GM23338 (cell line): Measurements from ENCODE around the gene LAT. TPM values are rescaled to one million over a fixed set of nuclear protein-coding genes. Genes with fewer than 3 reads are reported as not detected.

Source experiments
- ATAC-seq: fragments of 200-7000 bp; cut with Tn5 transposase; 3 replicates; pipeline ENCODE4 v1.9.1; 2020
- DNase-seq: peaks from one replicate; pipeline ENCODE4 v3.0.0-alpha.2; 2015; ENCODE audit warnings: low spot score
- H2AFZ ChIP-seq: fragments of 200-600 bp; sonication (generic); 2 replicates; pipeline ENCODE4 v1.8.0; 2016; ENCODE audit warnings: antibody characterized with exemption, mild to moderate bottlenecking, moderate library complexity
- H3F3A ChIP-seq: fragments of 200-600 bp; sonication (generic); replicated peaks from 2 replicates; pipeline ENCODE4 v1.8.0; 2017; ENCODE audit warnings: antibody characterized with exemption, mixed run types, low read depth
- H3K27ac ChIP-seq: fragments of 200-600 bp; sonication (generic); 2 replicates; pipeline ENCODE4 v1.6.1; 2016; ENCODE audit warnings: low read depth
- H3K27me3 ChIP-seq: fragments of 200-600 bp; sonication (generic); 2 replicates; pipeline ENCODE4 v1.8.0; 2016; ENCODE audit warnings: mild to moderate bottlenecking, mixed run types, moderate library complexity; ENCODE audit not compliant: insufficient read depth
- H3K36me3 ChIP-seq: fragments of 200-600 bp; sonication (generic); 2 replicates; pipeline ENCODE4 v1.8.0; 2016; ENCODE audit warnings: mild to moderate bottlenecking; ENCODE audit not compliant: insufficient read depth
- H3K4me1 ChIP-seq: fragments of 200-600 bp; sonication (generic); 2 replicates; pipeline ENCODE4 v1.8.0; 2016; ENCODE audit warnings: mild to moderate bottlenecking, moderate library complexity; ENCODE audit not compliant: insufficient read depth
- H3K4me2 ChIP-seq: fragments of 200-600 bp; sonication (generic); 2 replicates; pipeline ENCODE4 v1.7.1; 2017; ENCODE audit warnings: mixed run types
- H3K4me3 ChIP-seq: fragments of 200-600 bp; sonication (generic); 2 replicates; pipeline ENCODE4 v1.6.1; 2016; ENCODE audit warnings: mixed run types
- H3K79me2 ChIP-seq: fragments of 200-600 bp; sonication (generic); replicated peaks from 2 replicates; pipeline ENCODE4 v1.8.0; 2017; ENCODE audit warnings: mild to moderate bottlenecking; ENCODE audit not compliant: insufficient read depth
- H3K9me2 ChIP-seq: fragments of 200-600 bp; sonication (generic); 2 replicates; pipeline ENCODE4 v1.8.0; 2017; ENCODE audit not compliant: insufficient read depth
- H4K20me1 ChIP-seq: fragments of 200-600 bp; sonication (generic); replicated peaks from 2 replicates; pipeline ENCODE4 v1.8.0; 2017; ENCODE audit warnings: mild to moderate bottlenecking; ENCODE audit not compliant: insufficient read depth
- H3K27ac Mint-ChIP-seq: 2 replicates; pipeline ENCODE4 v1.8.0; 2020; ENCODE audit warnings: inconsistent platforms, mild to moderate bottlenecking, moderate library complexity, mixed read lengths
- H3K27me3 Mint-ChIP-seq: 3 replicates; pipeline ENCODE4 v1.8.0; 2022; ENCODE audit warnings: low read depth, mild to moderate bottlenecking, moderate library complexity, mixed read lengths, inconsistent platforms; ENCODE audit not compliant: insufficient read depth, poor library complexity
- H3K36me3 Mint-ChIP-seq: 3 replicates; pipeline ENCODE4 v1.8.0; 2021; ENCODE audit warnings: low read depth, mild to moderate bottlenecking, inconsistent platforms, moderate library complexity, mixed read lengths
- H3K4me1 Mint-ChIP-seq: 3 replicates; pipeline ENCODE4 v1.8.0; 2020; ENCODE audit warnings: mild to moderate bottlenecking, inconsistent platforms, mixed read lengths
- H3K4me3 Mint-ChIP-seq: 3 replicates; pipeline ENCODE4 v1.8.0; 2021; ENCODE audit warnings: moderate library complexity, mild to moderate bottlenecking, inconsistent platforms, mixed read lengths
- H3K9me3 Mint-ChIP-seq: 3 replicates; pipeline ENCODE4 v1.8.0; 2020; ENCODE audit warnings: moderate library complexity, mild to moderate bottlenecking, inconsistent platforms, mixed read lengths
- CREB1 ChIP-seq: fragments of 250-450 bp; sonication (Bioruptor Pico); IDR thresholded peaks from 2 replicates; pipeline ENCODE4 v1.5.0; 2020; ENCODE audit warnings: low read depth, mild to moderate bottlenecking, moderate library complexity
- EZH2 ChIP-seq: fragments of 200-600 bp; sonication (generic); IDR thresholded peaks from one replicate; pipeline ENCODE4 v1.8.0; 2017; ENCODE audit warnings: antibody characterized with exemption, mild to moderate bottlenecking, low read depth; ENCODE audit not compliant: unreplicated experiment
- EZH2phosphoT487 ChIP-seq: fragments of 200-600 bp; sonication (generic); IDR thresholded peaks from one replicate; pipeline ENCODE4 v1.8.1; 2018; ENCODE audit warnings: antibody characterized with exemption; ENCODE audit not compliant: unreplicated experiment
- JUNB ChIP-seq: IDR thresholded peaks from one replicate; pipeline ENCODE4 v1.6.1; 2016; ENCODE audit warnings: antibody characterized with exemption; ENCODE audit not compliant: unreplicated experiment
- NANOG ChIP-seq: IDR thresholded peaks from 2 replicates; pipeline ENCODE4 v1.6.1; 2016; ENCODE audit warnings: antibody characterized with exemption, borderline replicate concordance
- POLR2AphosphoS5 ChIP-seq: IDR thresholded peaks from 2 replicates; pipeline ENCODE4 v1.6.1; 2016; ENCODE audit warnings: antibody characterized with exemption, low read depth
- REST ChIP-seq: IDR thresholded peaks from one replicate; pipeline ENCODE4 v1.6.1; 2018; ENCODE audit warnings: antibody characterized with exemption; ENCODE audit not compliant: unreplicated experiment
- STAT1 ChIP-seq: IDR thresholded peaks from one replicate; pipeline ENCODE4 v1.6.1; 2016; ENCODE audit warnings: antibody characterized with exemption; ENCODE audit not compliant: unreplicated experiment
- ZNF114 ChIP-seq: fragments of 250-450 bp; sonication (Bioruptor Pico); IDR thresholded peaks from 2 replicates; pipeline ENCODE4 v1.5.0; 2020; ENCODE audit warnings: mild to moderate bottlenecking, moderate library complexity
- ZNF331 ChIP-seq: fragments of 250-450 bp; sonication (Bioruptor Pico); IDR thresholded peaks from 2 replicates; pipeline ENCODE4 v1.5.0; 2020; ENCODE audit warnings: low read depth, mild to moderate bottlenecking, moderate library complexity
- ZNF462 ChIP-seq: fragments of 250-450 bp; sonication (Bioruptor Pico); IDR thresholded peaks from 2 replicates; pipeline ENCODE4 v1.5.0; 2020; ENCODE audit warnings: mild to moderate bottlenecking, moderate library complexity
- polyA plus RNA-seq: library from polyadenylated mRNA; unstranded; fragments of >200 nt; fragmentation: Nextera tagmentation; extraction: Ambion mirVana; gene quantifications from 2 replicates; pipeline ENCODE4 v1.2.1, GENCODE V29; 2016
- total RNA-seq: library from RNA; depleted of rRNA; stranded (reverse); fragments of >200 nt; shearing (Covaris generic); gene quantifications from 2 replicates; pipeline ENCODE4 v1.2.3, GENCODE V29; 2014
- TF ChIP-seq, protein P1 (sequence below): IDR thresholded peaks from 2 replicates; pipeline ENCODE4 v1.6.1; 2016; ENCODE audit warnings: antibody characterized with exemption
- TF ChIP-seq, protein P2 (sequence below), 2 experiments: fragments of 200-600 bp in 1 of 2; sonication (generic) in 1 of 2; conservative IDR thresholded peaks; 2 replicates each; pipeline versions ENCODE4 v1.5.1 to v1.6.1; 2016 to 2017; ENCODE audit warnings: antibody characterized with exemption in 2 of 2, low read depth in 2 of 2, mild to moderate bottlenecking in 2 of 2, moderate library complexity in 1 of 2

LAT gene
- total and polyA plus RNA-seq, 2 experiments from 2014 or later: 2.2 to 2.4 TPM

DNA sequence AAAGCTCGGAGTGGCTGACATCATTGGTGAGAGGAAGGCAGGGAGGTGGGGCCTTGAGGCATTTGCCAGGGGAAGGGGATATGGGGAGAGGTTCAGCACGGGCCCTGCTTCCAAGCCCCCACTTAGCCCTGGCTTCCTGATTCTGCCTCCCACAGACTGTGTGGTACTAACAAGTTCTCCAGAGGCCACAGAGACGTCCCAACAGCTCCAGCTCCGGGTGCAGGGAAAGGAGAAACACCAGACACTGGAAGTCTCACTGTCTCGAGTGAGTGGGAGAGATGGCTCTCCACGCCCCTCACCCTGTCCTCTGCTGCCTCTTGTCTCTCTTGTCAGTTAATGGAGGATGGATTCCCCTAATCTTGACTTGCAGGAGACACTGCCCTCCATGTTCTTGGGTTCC lies 26.0 kb upstream of the LAT start:
- no peaks in the 10 kb centered on the region for H3K4me1 Mint-ChIP-seq
- Histone ChIP-seq H3F3A (no peaks in the 10 kb centered on the region), H3K9me2 (no peaks in the 10 kb centered on the region), H3K4me2 (no peak overlapping the region), H2AFZ (no peak overlapping the region), H3K27me3 (no peaks in the 10 kb centered on the region), H3K4me1 (no peaks in the 10 kb centered on the region), H3K36me3 (peaks cover 58% of the 10 kb centered on the region), H4K20me1 (peaks cover 15% of the 10 kb centered on the region), H3K27ac (no peak overlapping the region), H3K79me2 (peaks cover 3% of the 10 kb centered on the region; the same call in 1 of the 2 replicates), H3K4me3 (no peak overlapping the region)
- TF ChIP-seq ZNF114 (CRISPR knock-in tag) (no peak), STAT1 (no peak), POLR2AphosphoS5 (no peak), EZH2phosphoT487 (no peak), EZH2 (no peak), ZNF462 (CRISPR knock-in tag) (no peak), CREB1 (CRISPR knock-in tag) (no peak), NANOG (no peak), REST (no peak), ZNF331 (no peak), JUNB (no peak)
- TF ChIP-seq, protein P1, sequence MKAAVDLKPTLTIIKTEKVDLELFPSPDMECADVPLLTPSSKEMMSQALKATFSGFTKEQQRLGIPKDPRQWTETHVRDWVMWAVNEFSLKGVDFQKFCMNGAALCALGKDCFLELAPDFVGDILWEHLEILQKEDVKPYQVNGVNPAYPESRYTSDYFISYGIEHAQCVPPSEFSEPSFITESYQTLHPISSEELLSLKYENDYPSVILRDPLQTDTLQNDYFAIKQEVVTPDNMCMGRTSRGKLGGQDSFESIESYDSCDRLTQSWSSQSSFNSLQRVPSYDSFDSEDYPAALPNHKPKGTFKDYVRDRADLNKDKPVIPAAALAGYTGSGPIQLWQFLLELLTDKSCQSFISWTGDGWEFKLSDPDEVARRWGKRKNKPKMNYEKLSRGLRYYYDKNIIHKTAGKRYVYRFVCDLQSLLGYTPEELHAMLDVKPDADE: no peak
- TF ChIP-seq, protein P2, sequence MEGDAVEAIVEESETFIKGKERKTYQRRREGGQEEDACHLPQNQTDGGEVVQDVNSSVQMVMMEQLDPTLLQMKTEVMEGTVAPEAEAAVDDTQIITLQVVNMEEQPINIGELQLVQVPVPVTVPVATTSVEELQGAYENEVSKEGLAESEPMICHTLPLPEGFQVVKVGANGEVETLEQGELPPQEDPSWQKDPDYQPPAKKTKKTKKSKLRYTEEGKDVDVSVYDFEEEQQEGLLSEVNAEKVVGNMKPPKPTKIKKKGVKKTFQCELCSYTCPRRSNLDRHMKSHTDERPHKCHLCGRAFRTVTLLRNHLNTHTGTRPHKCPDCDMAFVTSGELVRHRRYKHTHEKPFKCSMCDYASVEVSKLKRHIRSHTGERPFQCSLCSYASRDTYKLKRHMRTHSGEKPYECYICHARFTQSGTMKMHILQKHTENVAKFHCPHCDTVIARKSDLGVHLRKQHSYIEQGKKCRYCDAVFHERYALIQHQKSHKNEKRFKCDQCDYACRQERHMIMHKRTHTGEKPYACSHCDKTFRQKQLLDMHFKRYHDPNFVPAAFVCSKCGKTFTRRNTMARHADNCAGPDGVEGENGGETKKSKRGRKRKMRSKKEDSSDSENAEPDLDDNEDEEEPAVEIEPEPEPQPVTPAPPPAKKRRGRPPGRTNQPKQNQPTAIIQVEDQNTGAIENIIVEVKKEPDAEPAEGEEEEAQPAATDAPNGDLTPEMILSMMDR (conservative IDR thresholded peaks at IDR 0.05; ENCODE audit: low read depth in 2 of 2): no peak
- H3K36me3 Mint-ChIP-seq: peaks cover 83% of the 10 kb centered on the region
- DNase-seq (no peak), ATAC-seq (no peak)
- peaks cover 3% of the 10 kb centered on the region for H3K27me3 Mint-ChIP-seq
- no peaks in the 10 kb centered on the region for H3K9me3 Mint-ChIP-seq
- H3K27ac Mint-ChIP-seq: no peak overlapping the region
- H3K4me3 Mint-ChIP-seq: no peak overlapping the region
